HK-2 (cell line): ENCODE data around the gene QRICH2.
A peak's percentile ranks its signal among the peaks of the same experiment; 100 is the strongest.
"Not testable (repeated sequence)": the region's sequence is repeated elsewhere in the genome, so short reads cannot be mapped to it uniquely, and the experiment has no call there.

Experiments
- DNase-seq: peaks from one replicate; pipeline ENCODE4 v3.0.0-alpha.2; 2018; ENCODE audit not compliant: unreplicated experiment

QRICH2 gene

GRCh38 chr17:76265624-76266243 is 42.3 kb downstream of the QRICH2 start:
- DNase-seq = peak; percentile 57

GRCh38 chr17:76264755-76265623 is 43.1 kb downstream of the QRICH2 start, which contains the start of gene UBALD2:
Gene UBALD2, plus strand, starts transcription at chr17:76265348. Its CDS starts 158 bp downstream, at chr17:76265506.
- peak; percentile 99 for DNase-seq

- DNase-seq = no peak
Measured at GRCh38 chr17:76264425-76264754, 43.7 kb downstream of the QRICH2 start.

- DNase-seq = no peak
Measured at GRCh38 chr17:76263896-76264295, 44.2 kb downstream of the QRICH2 start.

GRCh38 chr17:76262732-76263344 is 45.2 kb downstream of the QRICH2 start:
- DNase-seq = no peak

GRCh38 chr17:76261421-76262215 is 46.5 kb downstream of the QRICH2 start:
- no peak for DNase-seq

GRCh38 chr17:76260669-76261068 is 47.4 kb downstream of the QRICH2 start:
- no peak for DNase-seq

- DNase-seq = no peak
Measured at GRCh38 chr17:76260220-76260619, 47.9 kb downstream of the QRICH2 start.

- not testable (repeated sequence) for DNase-seq
Measured at GRCh38 chr17:76256430-76257050, 51.5 kb downstream of the QRICH2 start.

- no peak for DNase-seq
Measured at GRCh38 chr17:76255801-76256429, 52.2 kb downstream of the QRICH2 start.

GRCh38 chr17:76254275-76254674 is 53.8 kb downstream of the QRICH2 start:
- no peak for DNase-seq

GRCh38 chr17:76253841-76254240 is 54.2 kb downstream of the QRICH2 start:
- no peak for DNase-seq

- DNase-seq = not testable (repeated sequence)
Measured at GRCh38 chr17:76252967-76253766, 54.9 kb downstream of the QRICH2 start.

GRCh38 chr17:76252040-76252954 is 55.8 kb downstream of the QRICH2 start:
- DNase-seq = peak; percentile 68

- DNase-seq = no peak
Measured at GRCh38 chr17:76251478-76252039, 56.5 kb downstream of the QRICH2 start.

- DNase-seq = no peak
Measured at GRCh38 chr17:76250141-76250540, 57.9 kb downstream of the QRICH2 start.

GRCh38 chr17:76248013-76248782 is 59.9 kb downstream of the QRICH2 start:
- DNase-seq = no peak

GRCh38 chr17:76247304-76247703 is 60.8 kb downstream of the QRICH2 start:
- no peak for DNase-seq
